WTC11 (cell line): Measurements from ENCODE around the gene PTPRB.

Experiments used
- RELA ChIP-seq: sonication (generic); formaldehyde crosslinking; IDR thresholded peaks from 2 replicates; pipeline ENCODE4 v1.8.1; 2022; ENCODE audit warnings: missing genetic modification reagents, mild to moderate bottlenecking, borderline replicate concordance
- ZNF232 ChIP-seq: sonication (generic); formaldehyde crosslinking; IDR thresholded peaks from 2 replicates; pipeline ENCODE4 v1.8.0; 2022; ENCODE audit warnings: mild to moderate bottlenecking, missing genetic modification reagents
- TF ChIP-seq, protein P1 (sequence below): sonication (generic); formaldehyde crosslinking; IDR thresholded peaks from 2 replicates; pipeline ENCODE4 v1.8.0; 2022; ENCODE audit warnings: mild to moderate bottlenecking, missing genetic modification reagents
- TF ChIP-seq, protein P2 (sequence below): sonication (generic); formaldehyde crosslinking; IDR thresholded peaks from 2 replicates; pipeline ENCODE4 v1.8.0; 2022; ENCODE audit warnings: mild to moderate bottlenecking, missing genetic modification reagents
- TF ChIP-seq, protein P3 (sequence below): fragments of 200-600 bp; IDR thresholded peaks from 2 replicates; pipeline ENCODE4 v1.8.0; 2022; ENCODE audit warnings: antibody characterized with exemption
- TF ChIP-seq, protein P4 (sequence below): sonication (generic); formaldehyde crosslinking; IDR thresholded peaks from 2 replicates; pipeline ENCODE4 v1.8.1; 2022; ENCODE audit warnings: mild to moderate bottlenecking, missing genetic modification reagents, moderate library complexity, borderline replicate concordance

DNA sequence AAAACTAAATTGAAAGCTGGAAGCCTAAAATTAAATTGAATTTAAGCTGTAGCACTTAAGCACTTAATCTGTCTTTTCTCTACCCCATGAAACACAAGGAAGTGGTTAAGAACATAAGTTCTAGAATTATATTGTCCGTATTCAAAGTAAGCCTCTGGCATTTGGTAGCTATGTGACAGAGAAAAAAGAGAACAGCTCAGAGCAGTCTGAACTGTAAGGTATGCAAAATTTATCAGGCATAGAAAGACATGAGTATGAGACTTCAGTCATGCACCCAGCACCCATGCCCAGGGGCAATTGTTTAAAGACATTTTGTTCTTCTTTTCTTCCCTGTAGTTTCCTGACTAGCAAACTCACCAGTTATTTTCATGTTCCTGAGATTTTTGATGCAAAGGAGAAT lies 154.5 kb downstream of the PTPRB start:
- TF ChIP-seq, protein P1, sequence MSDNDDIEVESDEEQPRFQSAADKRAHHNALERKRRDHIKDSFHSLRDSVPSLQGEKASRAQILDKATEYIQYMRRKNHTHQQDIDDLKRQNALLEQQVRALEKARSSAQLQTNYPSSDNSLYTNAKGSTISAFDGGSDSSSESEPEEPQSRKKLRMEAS (CRISPR knock-in tag) = no peak
- TF ChIP-seq, protein P2, sequence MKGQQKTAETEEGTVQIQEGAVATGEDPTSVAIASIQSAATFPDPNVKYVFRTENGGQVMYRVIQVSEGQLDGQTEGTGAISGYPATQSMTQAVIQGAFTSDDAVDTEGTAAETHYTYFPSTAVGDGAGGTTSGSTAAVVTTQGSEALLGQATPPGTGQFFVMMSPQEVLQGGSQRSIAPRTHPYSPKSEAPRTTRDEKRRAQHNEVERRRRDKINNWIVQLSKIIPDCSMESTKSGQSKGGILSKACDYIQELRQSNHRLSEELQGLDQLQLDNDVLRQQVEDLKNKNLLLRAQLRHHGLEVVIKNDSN (CRISPR knock-in tag) = no peak
- TF ChIP-seq, protein P3, sequence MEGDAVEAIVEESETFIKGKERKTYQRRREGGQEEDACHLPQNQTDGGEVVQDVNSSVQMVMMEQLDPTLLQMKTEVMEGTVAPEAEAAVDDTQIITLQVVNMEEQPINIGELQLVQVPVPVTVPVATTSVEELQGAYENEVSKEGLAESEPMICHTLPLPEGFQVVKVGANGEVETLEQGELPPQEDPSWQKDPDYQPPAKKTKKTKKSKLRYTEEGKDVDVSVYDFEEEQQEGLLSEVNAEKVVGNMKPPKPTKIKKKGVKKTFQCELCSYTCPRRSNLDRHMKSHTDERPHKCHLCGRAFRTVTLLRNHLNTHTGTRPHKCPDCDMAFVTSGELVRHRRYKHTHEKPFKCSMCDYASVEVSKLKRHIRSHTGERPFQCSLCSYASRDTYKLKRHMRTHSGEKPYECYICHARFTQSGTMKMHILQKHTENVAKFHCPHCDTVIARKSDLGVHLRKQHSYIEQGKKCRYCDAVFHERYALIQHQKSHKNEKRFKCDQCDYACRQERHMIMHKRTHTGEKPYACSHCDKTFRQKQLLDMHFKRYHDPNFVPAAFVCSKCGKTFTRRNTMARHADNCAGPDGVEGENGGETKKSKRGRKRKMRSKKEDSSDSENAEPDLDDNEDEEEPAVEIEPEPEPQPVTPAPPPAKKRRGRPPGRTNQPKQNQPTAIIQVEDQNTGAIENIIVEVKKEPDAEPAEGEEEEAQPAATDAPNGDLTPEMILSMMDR = no peak
- no peak for TF ChIP-seq RELA
- TF ChIP-seq ZNF232 = no peak
- TF ChIP-seq, protein P4, sequence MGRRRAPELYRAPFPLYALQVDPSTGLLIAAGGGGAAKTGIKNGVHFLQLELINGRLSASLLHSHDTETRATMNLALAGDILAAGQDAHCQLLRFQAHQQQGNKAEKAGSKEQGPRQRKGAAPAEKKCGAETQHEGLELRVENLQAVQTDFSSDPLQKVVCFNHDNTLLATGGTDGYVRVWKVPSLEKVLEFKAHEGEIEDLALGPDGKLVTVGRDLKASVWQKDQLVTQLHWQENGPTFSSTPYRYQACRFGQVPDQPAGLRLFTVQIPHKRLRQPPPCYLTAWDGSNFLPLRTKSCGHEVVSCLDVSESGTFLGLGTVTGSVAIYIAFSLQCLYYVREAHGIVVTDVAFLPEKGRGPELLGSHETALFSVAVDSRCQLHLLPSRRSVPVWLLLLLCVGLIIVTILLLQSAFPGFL (CRISPR knock-in tag) = no peak
